GM23338 (cell line): ENCODE measurements around the gene C6orf136. TPM values are rescaled to one million over a fixed set of nuclear protein-coding genes. Genes with fewer than 3 reads are reported as not detected.

ENCODE experiments used
- ATAC-seq: fragments of 200-7000 bp; cut with Tn5 transposase; 3 replicates; pipeline ENCODE4 v1.9.1; 2020
- DNase-seq: peaks from one replicate; pipeline ENCODE4 v3.0.0-alpha.2; 2015; ENCODE audit warnings: low spot score
- H2AFZ ChIP-seq: fragments of 200-600 bp; sonication (generic); 2 replicates; pipeline ENCODE4 v1.8.0; 2016; ENCODE audit warnings: antibody characterized with exemption, mild to moderate bottlenecking, moderate library complexity
- H3F3A ChIP-seq: fragments of 200-600 bp; sonication (generic); replicated peaks from 2 replicates; pipeline ENCODE4 v1.8.0; 2017; ENCODE audit warnings: antibody characterized with exemption, mixed run types, low read depth
- H3K27ac ChIP-seq: fragments of 200-600 bp; sonication (generic); 2 replicates; pipeline ENCODE4 v1.6.1; 2016; ENCODE audit warnings: low read depth
- H3K27me3 ChIP-seq: fragments of 200-600 bp; sonication (generic); 2 replicates; pipeline ENCODE4 v1.8.0; 2016; ENCODE audit warnings: mild to moderate bottlenecking, mixed run types, moderate library complexity; ENCODE audit not compliant: insufficient read depth
- H3K36me3 ChIP-seq: fragments of 200-600 bp; sonication (generic); 2 replicates; pipeline ENCODE4 v1.8.0; 2016; ENCODE audit warnings: mild to moderate bottlenecking; ENCODE audit not compliant: insufficient read depth
- H3K4me1 ChIP-seq: fragments of 200-600 bp; sonication (generic); 2 replicates; pipeline ENCODE4 v1.8.0; 2016; ENCODE audit warnings: mild to moderate bottlenecking, moderate library complexity; ENCODE audit not compliant: insufficient read depth
- H3K4me2 ChIP-seq: fragments of 200-600 bp; sonication (generic); 2 replicates; pipeline ENCODE4 v1.7.1; 2017; ENCODE audit warnings: mixed run types
- H3K4me3 ChIP-seq: fragments of 200-600 bp; sonication (generic); 2 replicates; pipeline ENCODE4 v1.6.1; 2016; ENCODE audit warnings: mixed run types
- H3K79me2 ChIP-seq: fragments of 200-600 bp; sonication (generic); replicated peaks from 2 replicates; pipeline ENCODE4 v1.8.0; 2017; ENCODE audit warnings: mild to moderate bottlenecking; ENCODE audit not compliant: insufficient read depth
- H3K9me2 ChIP-seq: fragments of 200-600 bp; sonication (generic); 2 replicates; pipeline ENCODE4 v1.8.0; 2017; ENCODE audit not compliant: insufficient read depth
- H4K20me1 ChIP-seq: fragments of 200-600 bp; sonication (generic); replicated peaks from 2 replicates; pipeline ENCODE4 v1.8.0; 2017; ENCODE audit warnings: mild to moderate bottlenecking; ENCODE audit not compliant: insufficient read depth
- H3K27ac Mint-ChIP-seq: 2 replicates; pipeline ENCODE4 v1.8.0; 2020; ENCODE audit warnings: inconsistent platforms, mild to moderate bottlenecking, moderate library complexity, mixed read lengths
- H3K27me3 Mint-ChIP-seq: 3 replicates; pipeline ENCODE4 v1.8.0; 2022; ENCODE audit warnings: low read depth, mild to moderate bottlenecking, moderate library complexity, mixed read lengths, inconsistent platforms; ENCODE audit not compliant: insufficient read depth, poor library complexity
- H3K36me3 Mint-ChIP-seq: 3 replicates; pipeline ENCODE4 v1.8.0; 2021; ENCODE audit warnings: low read depth, mild to moderate bottlenecking, inconsistent platforms, moderate library complexity, mixed read lengths
- H3K4me1 Mint-ChIP-seq: 3 replicates; pipeline ENCODE4 v1.8.0; 2020; ENCODE audit warnings: mild to moderate bottlenecking, inconsistent platforms, mixed read lengths
- H3K4me3 Mint-ChIP-seq: 3 replicates; pipeline ENCODE4 v1.8.0; 2021; ENCODE audit warnings: moderate library complexity, mild to moderate bottlenecking, inconsistent platforms, mixed read lengths
- H3K9me3 Mint-ChIP-seq: 3 replicates; pipeline ENCODE4 v1.8.0; 2020; ENCODE audit warnings: moderate library complexity, mild to moderate bottlenecking, inconsistent platforms, mixed read lengths
- CREB1 ChIP-seq: fragments of 250-450 bp; sonication (Bioruptor Pico); IDR thresholded peaks from 2 replicates; pipeline ENCODE4 v1.5.0; 2020; ENCODE audit warnings: low read depth, mild to moderate bottlenecking, moderate library complexity
- CTCF ChIP-seq, 2 experiments: fragments of 200-600 bp in 1 of 2; sonication (generic) in 1 of 2; conservative IDR thresholded peaks; 2 replicates each; pipeline versions ENCODE4 v1.5.1 to v1.6.1; 2016 to 2017; ENCODE audit warnings: antibody characterized with exemption in 2 of 2, low read depth in 2 of 2, mild to moderate bottlenecking in 2 of 2, moderate library complexity in 1 of 2
- ETS1 ChIP-seq: IDR thresholded peaks from 2 replicates; pipeline ENCODE4 v1.6.1; 2016; ENCODE audit warnings: antibody characterized with exemption
- JUNB ChIP-seq: IDR thresholded peaks from one replicate; pipeline ENCODE4 v1.6.1; 2016; ENCODE audit warnings: antibody characterized with exemption; ENCODE audit not compliant: unreplicated experiment
- NANOG ChIP-seq: IDR thresholded peaks from 2 replicates; pipeline ENCODE4 v1.6.1; 2016; ENCODE audit warnings: antibody characterized with exemption, borderline replicate concordance
- POLR2AphosphoS5 ChIP-seq: IDR thresholded peaks from 2 replicates; pipeline ENCODE4 v1.6.1; 2016; ENCODE audit warnings: antibody characterized with exemption, low read depth
- ZNF331 ChIP-seq: fragments of 250-450 bp; sonication (Bioruptor Pico); IDR thresholded peaks from 2 replicates; pipeline ENCODE4 v1.5.0; 2020; ENCODE audit warnings: low read depth, mild to moderate bottlenecking, moderate library complexity
- ZNF462 ChIP-seq: fragments of 250-450 bp; sonication (Bioruptor Pico); IDR thresholded peaks from 2 replicates; pipeline ENCODE4 v1.5.0; 2020; ENCODE audit warnings: mild to moderate bottlenecking, moderate library complexity
- polyA plus RNA-seq: library from polyadenylated mRNA; unstranded; fragments of >200 nt; fragmentation: Nextera tagmentation; extraction: Ambion mirVana; gene quantifications from 2 replicates; pipeline ENCODE4 v1.2.1, GENCODE V29; 2016
- total RNA-seq: library from RNA; depleted of rRNA; stranded (reverse); fragments of >200 nt; shearing (Covaris generic); gene quantifications from 2 replicates; pipeline ENCODE4 v1.2.3, GENCODE V29; 2014

The C6orf136 gene
- total and polyA plus RNA-seq, 2 experiments from 2014 or later: 12.5 to 27.5 TPM

- peaks cover 28% of the 10 kb centered on the region; the same call in 1 of the 2 replicates for H3K36me3 ChIP-seq
- H3K79me2 ChIP-seq: peaks cover 51% of the 10 kb centered on the region
- ATAC-seq: peak; percentile 74
- Mint-ChIP-seq H3K4me3 (peak within 1 kb of the TSS; percentile 96), H3K9me3 (peaks cover 18% of the 10 kb centered on the region; the same call in 2 of the 3 replicates), H3K27ac (peak within 1 kb of the TSS; percentile 100), H3K27me3 (peaks cover 34% of the 10 kb centered on the region), H3K36me3 (peaks cover 72% of the 10 kb centered on the region), H3K4me1 (peaks cover 27% of the 10 kb centered on the region)
- TF ChIP-seq ZNF331 (CRISPR knock-in tag) (no peak), ETS1 (peak; percentile 80), NANOG (no peak), ZNF462 (CRISPR knock-in tag) (no peak), POLR2AphosphoS5 (peak; percentile 98), CREB1 (CRISPR knock-in tag) (peak; percentile 77), CTCF (conservative IDR thresholded peaks at IDR 0.05; ENCODE audit: low read depth in 2 of 2) (no peak), JUNB (no peak)
- H3K27ac ChIP-seq: peak within 1 kb of the TSS; percentile 98
- peak within 1 kb of the TSS; percentile 68 for H3K4me3 ChIP-seq
- H3K4me1 ChIP-seq: peaks cover 19% of the 10 kb centered on the region
- H4K20me1 ChIP-seq: peaks cover 5% of the 10 kb centered on the region; the same call in 1 of the 2 replicates
- H3K9me2 ChIP-seq: no peaks in the 10 kb centered on the region
- no peaks in the 10 kb centered on the region for H3K27me3 ChIP-seq
- H3F3A ChIP-seq: peaks cover 7% of the 10 kb centered on the region; the same call in 1 of the 2 replicates
- no peak within 1 kb of the TSS for H2AFZ ChIP-seq
- DNase-seq: peak; percentile 100
- H3K4me2 ChIP-seq: peak within 1 kb of the TSS; percentile 89
Observed at GRCh38 chr6:30616811-30617564, 29.9 kb upstream of the C6orf136 start, which contains the start of gene PPP1R10. Gene PPP1R10, minus strand, starts transcription at chr6:30617243. Its CDS starts 7,299 bp downstream, at chr6:30609944.
